ENCODE measurements around the gene PAPOLA.
A peak's percentile ranks its signal among the peaks of the same experiment; 100 is the strongest.
"Not testable (repeated sequence)": the region's sequence is repeated elsewhere in the genome, so short reads cannot be mapped to it uniquely, and the experiment has no call there.

The PAPOLA gene

DNA sequence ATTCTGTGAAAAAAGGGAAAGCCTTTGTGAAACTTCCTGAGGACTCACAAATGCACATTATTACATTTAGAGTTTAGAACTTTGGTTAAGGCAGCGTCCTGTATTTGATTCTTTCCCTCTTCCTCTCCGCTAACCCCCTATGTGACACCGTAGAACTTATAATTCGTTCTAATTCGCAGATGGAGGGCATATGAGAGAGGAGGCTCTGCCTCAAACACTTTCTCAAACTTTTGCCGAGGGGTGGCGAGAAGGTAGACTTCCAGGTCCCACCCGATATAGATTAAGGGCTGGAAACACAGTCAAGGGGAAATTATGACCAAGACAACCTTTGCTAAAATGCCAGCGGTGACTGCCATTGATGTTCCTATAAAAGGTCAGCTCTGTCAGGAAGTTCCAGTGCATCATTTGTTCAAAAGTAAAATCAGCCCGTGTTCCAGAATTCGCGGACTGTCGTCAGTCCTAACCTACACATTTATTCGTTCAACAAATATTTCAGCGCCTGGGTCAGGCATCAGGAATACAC is 904 bp upstream of the PAPOLA start:
- TF ChIP-seq, protein P1, sequence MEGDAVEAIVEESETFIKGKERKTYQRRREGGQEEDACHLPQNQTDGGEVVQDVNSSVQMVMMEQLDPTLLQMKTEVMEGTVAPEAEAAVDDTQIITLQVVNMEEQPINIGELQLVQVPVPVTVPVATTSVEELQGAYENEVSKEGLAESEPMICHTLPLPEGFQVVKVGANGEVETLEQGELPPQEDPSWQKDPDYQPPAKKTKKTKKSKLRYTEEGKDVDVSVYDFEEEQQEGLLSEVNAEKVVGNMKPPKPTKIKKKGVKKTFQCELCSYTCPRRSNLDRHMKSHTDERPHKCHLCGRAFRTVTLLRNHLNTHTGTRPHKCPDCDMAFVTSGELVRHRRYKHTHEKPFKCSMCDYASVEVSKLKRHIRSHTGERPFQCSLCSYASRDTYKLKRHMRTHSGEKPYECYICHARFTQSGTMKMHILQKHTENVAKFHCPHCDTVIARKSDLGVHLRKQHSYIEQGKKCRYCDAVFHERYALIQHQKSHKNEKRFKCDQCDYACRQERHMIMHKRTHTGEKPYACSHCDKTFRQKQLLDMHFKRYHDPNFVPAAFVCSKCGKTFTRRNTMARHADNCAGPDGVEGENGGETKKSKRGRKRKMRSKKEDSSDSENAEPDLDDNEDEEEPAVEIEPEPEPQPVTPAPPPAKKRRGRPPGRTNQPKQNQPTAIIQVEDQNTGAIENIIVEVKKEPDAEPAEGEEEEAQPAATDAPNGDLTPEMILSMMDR (conservative IDR thresholded peaks at IDR 0.05; ENCODE audit: low read depth, low read length) = no peak
- peak; percentile 2 for DNase-seq (ENCODE audit: low read depth)
- H3K4me3 ChIP-seq (ENCODE audit: low read depth, low read length) = peak overlapping the region; percentile 92

DNA sequence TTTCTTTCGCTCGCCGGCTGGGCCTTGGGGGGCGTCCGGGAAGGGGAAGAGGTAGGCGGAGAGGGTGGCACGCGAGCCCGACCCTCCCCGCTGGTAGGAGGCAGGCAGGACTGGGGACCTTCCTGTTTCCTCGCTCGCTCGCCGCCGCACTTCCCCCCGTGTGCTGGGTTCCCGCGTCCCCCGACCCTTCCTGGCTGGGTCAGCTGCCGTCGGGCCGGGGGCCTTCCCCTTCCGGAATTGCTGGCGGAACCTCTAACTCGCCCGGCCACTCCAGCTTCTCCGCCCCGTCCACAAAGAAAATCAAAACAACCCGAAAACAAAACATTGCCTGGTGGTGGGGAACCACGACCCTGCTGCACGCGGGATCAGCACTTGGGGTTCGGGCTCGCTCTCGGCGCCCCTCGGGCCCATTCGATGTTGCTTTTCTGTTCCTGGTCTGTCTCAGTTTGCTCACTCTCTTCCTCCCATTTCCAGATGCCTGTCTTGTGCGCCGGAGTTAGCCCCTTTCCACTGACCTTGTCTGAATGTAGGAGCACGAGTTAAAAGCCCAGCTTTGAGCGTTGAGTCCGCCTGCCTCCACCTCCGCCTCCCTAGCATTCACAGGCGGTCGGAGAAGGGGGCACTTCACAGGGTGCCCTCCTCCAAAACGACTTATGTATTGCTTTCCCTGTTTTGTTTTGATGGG is 581 bp downstream of the PAPOLA start:
- peak; percentile 44 for DNase-seq (ENCODE audit: low read depth)
- H3K4me3 ChIP-seq (ENCODE audit: low read depth, low read length) = peak overlapping the region; percentile 92
- TF ChIP-seq, protein P1 (conservative IDR thresholded peaks at IDR 0.05; ENCODE audit: low read depth, low read length) = no peak

DNA sequence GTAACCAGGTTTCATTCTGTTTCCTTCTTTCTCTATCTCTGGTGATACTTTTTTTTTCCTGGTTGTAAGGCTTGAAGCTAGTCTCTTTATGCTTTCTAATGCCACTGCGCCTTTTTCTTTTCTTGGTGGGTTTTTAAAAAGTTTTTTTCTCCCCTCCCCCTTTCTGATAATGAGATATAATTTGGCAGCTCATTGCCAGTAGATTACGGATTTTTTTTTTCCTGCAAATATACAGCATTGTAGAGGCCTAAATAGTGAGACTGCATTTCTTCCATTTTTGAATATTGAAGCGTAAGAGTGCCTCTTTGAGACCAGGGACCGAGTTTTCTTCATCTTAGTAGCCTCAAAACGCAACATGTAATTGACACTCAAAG is 1.1 kb downstream of the PAPOLA start:
- DNase-seq (ENCODE audit: low read depth) = peak; percentile 4
- peak overlapping the region; percentile 92 for H3K4me3 ChIP-seq (ENCODE audit: low read depth, low read length)
- TF ChIP-seq, protein P1 (conservative IDR thresholded peaks at IDR 0.05; ENCODE audit: low read depth, low read length) = no peak

DNA sequence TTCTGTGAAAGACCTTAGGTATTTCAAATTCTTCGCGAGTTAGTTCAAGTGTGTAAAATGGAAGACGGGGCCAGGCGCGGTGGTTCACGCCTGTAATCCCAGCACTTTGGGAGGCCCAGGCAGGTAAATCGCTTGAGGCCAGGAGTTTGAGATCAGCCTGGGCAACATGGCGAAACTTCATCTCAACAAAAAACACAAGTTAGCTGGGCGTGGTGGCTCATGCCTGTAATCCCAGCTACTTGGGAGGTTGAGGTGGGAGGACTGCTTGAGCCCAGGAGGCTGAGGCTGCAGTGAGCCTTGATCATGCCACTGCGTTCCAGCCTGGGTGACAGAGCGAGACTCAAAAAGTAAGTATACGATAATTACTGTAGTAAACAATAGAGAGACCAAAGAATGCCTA is 2.2 kb downstream of the PAPOLA start:
- not testable (repeated sequence) for DNase-seq (ENCODE audit: low read depth)

DNA sequence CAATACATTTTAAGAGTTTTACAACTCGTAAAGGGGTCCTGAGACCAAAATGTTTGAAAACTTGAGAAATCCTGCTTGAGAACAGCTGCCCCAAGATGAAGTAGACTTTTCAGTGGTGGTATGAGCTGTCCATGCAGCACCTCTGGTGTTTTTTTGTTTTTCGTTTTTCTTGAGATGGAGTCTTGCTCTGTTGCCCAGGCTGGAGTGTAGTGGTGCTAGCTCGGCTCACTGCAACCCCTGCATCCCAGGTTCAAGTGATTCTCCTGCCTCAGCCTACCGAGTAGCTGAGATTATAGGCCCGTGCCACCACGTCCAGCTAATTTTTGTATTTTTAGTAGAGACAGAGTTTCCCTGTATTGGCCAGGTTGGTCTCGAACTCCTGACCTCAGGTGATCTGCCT is 5.5 kb downstream of the PAPOLA start:
- no peak overlapping the region for H3K4me3 ChIP-seq (ENCODE audit: low read depth, low read length)
- no peak for DNase-seq (ENCODE audit: low read depth)
- TF ChIP-seq, protein P1 (conservative IDR thresholded peaks at IDR 0.05; ENCODE audit: low read depth, low read length) = no peak

More for the DNA sequence above, 2.2 kb downstream of the PAPOLA start:
- H3K4me3 ChIP-seq (ENCODE audit: low read depth, low read length) = not testable (repeated sequence)

DNA sequence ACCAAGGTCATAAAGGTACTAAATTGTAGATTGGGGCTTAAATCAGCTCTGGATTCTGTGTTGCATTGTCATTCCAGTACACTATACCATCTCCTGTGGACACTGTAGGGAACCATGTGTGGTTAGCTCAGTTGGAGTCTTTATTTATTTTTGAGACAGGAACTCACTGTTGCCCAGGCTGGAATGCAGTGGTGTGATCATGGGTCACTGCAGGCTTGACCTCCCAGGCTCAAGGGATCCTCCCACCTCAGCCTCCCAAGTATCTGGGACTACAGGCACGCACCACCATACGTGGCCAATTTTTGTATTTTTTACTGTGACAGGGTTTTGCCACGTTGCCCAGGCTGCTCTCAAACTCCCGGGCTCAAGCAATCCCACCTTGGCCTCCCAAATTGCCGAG is 6.7 kb downstream of the PAPOLA start:
- peak; percentile 60 for DNase-seq (ENCODE audit: low read depth)
- H3K4me3 ChIP-seq (ENCODE audit: low read depth, low read length) = no peak overlapping the region
- TF ChIP-seq, protein P1 (conservative IDR thresholded peaks at IDR 0.05; ENCODE audit: low read depth, low read length) = no peak

DNA sequence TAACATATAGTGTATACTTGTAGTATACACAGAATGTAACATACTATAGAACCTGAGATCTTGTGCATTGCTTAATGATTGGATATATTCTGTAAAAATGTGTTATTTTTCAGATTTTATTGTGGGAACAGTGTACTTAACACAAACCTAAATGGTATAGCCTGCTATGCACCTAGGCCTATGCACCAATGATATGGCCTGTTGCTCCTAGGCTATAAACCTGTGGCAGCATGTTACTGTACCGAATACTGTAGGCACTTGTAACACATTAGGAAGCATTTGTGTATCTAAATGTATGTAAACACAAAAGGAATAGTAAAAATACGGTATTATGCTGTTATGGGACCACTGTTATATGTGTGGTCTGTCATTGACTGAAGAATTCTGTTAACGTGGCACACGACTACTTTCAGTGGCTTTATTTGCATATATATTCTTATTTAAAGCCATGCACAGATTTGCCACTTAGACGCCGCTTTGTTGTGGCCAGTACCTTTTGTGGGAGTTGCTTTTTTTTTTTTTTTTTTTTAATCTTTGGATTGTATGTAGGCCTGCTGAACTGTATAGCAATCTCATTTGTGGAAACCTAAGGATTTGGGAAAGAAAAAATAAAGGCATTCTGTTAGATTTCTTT is 7.4 kb downstream of the PAPOLA start:
- TF ChIP-seq, protein P1 (conservative IDR thresholded peaks at IDR 0.05; ENCODE audit: low read depth, low read length) = no peak
- DNase-seq (ENCODE audit: low read depth) = no peak
- no peak overlapping the region for H3K4me3 ChIP-seq (ENCODE audit: low read depth, low read length)
